OCI-LY7 (cell line): ENCODE data around the gene TLCD2.

Experiments used
- CTCF ChIP-seq: fragments of 200-600 bp; sonication (generic); conservative IDR thresholded peaks from 2 replicates; pipeline ENCODE4 v1.5.1; 2014; ENCODE audit warnings: mild to moderate bottlenecking, antibody characterized with exemption, low read length, moderate library complexity, mixed read lengths
- EZH2phosphoT487 ChIP-seq: fragments of 200-600 bp; sonication (generic); IDR thresholded peaks from 2 replicates; pipeline ENCODE4 v1.6.1; 2018; ENCODE audit warnings: low read depth, borderline replicate concordance, mild to moderate bottlenecking, mixed run types, antibody characterized with exemption, low read length, moderate library complexity, mixed read lengths

GRCh38 chr17:1712271-1712670 is 2.1 kb upstream of the TLCD2 start:
- no peak for TF ChIP-seq CTCF
- TF ChIP-seq EZH2phosphoT487, result no peak
